Panc1 (cell line): ENCODE measurements around the gene STRA6.

Experiments used
- CTCF ChIP-seq: fragments of 450-650 bp; IDR thresholded peaks from 2 replicates; pipeline ENCODE4 v1.5.1; 2017; ENCODE audit warnings: mild to moderate bottlenecking
- POLR2AphosphoS5 ChIP-seq: IDR thresholded peaks from 2 replicates; pipeline ENCODE4 v1.6.1; 2012; ENCODE audit warnings: mild to moderate bottlenecking, low read depth, low read length, moderate library complexity
- REST ChIP-seq, 2 experiments: IDR thresholded peaks; 2 replicates each; pipeline ENCODE4 v1.6.1; 2011 to 2012; ENCODE audit warnings: low read depth in 2 of 2, control low read depth in 1 of 2, low read length in 1 of 2, mild to moderate bottlenecking in 1 of 2, moderate library complexity in 1 of 2; ENCODE audit not compliant: insufficient read depth in 1 of 2
- SIN3A ChIP-seq: IDR thresholded peaks from 2 replicates; pipeline ENCODE4 v1.6.1; 2012; ENCODE audit warnings: low read depth, mild to moderate bottlenecking, low read length, moderate library complexity, borderline replicate concordance; ENCODE audit not compliant: insufficient read depth

GRCh38 chr15:74137537-74137894, 65.1 kb downstream of the STRA6 start:
- TF ChIP-seq CTCF, result no peak
- TF ChIP-seq SIN3A, result no peak
- no peak for TF ChIP-seq POLR2AphosphoS5
- TF ChIP-seq REST (IDR thresholded peaks at IDR 0.05; ENCODE audit: insufficient read depth in 1 of 2, low read depth in 2 of 2, low read length in 1 of 2), result no peak
